Panc1 (cell line): ENCODE data around the gene SLC35F5. TPM values are rescaled to one million over a fixed set of nuclear protein-coding genes. Genes with fewer than 3 reads are reported as not detected.

ENCODE experiments used
- ATAC-seq: fragments of 200-7000 bp; cut with Tn5 transposase; 2 replicates; pipeline ENCODE4 v1.9.1; 2020; ENCODE audit warnings: mild to moderate bottlenecking, moderate library complexity
- BruUV-seq: library from RNA; stranded (reverse); fragments of 400-500 nt; replicated peaks from 2 replicates; lab custom pipeline; 2021; lab: Mats Ljungman, UMichigan
- CTCF ChIA-PET: fragments of 300-600 bp; sonication (Branson Sonifier 250); formaldehyde crosslinking; loops from one replicate; lab custom pipeline; 2022; ENCODE audit warnings: antibody characterized with exemption; lab: Charles Lee
- POLR2A ChIA-PET: fragments of 300-600 bp; sonication (Branson Sonifier 250); formaldehyde crosslinking; loops from one replicate; lab custom pipeline; 2022; ENCODE audit warnings: antibody characterized with exemption; lab: Charles Lee
- DNase-seq: peaks from one replicate; pipeline ENCODE4 v3.0.0-alpha.2; 2010; ENCODE audit warnings: low read depth, low spot score
- H3K27ac ChIP-seq: 2 replicates; pipeline ENCODE4 v1.5.1; 2011; ENCODE audit warnings: mild to moderate bottlenecking, low read length, inconsistent platforms
- H3K27me3 ChIP-seq: fragments of 200-500 bp; sonication (Bioruptor generic); 2 replicates; pipeline ENCODE4 v1.6.0; 2014; ENCODE audit warnings: low read length, inconsistent platforms; ENCODE audit not compliant: control insufficient read depth, insufficient read depth
- H3K36me3 ChIP-seq: fragments of 200-500 bp; sonication (Bioruptor generic); 2 replicates; pipeline ENCODE4 v1.5.1; 2014; ENCODE audit warnings: inconsistent platforms, mild to moderate bottlenecking, low read length, moderate library complexity; ENCODE audit not compliant: control insufficient read depth, insufficient read depth
- H3K4me1 ChIP-seq: 2 replicates; pipeline ENCODE4 v1.5.1; 2011; ENCODE audit warnings: inconsistent platforms, mild to moderate bottlenecking, low read length, moderate library complexity; ENCODE audit not compliant: control insufficient read depth, insufficient read depth
- H3K4me3 ChIP-seq, 2 experiments: 2 replicates each; pipeline ENCODE4 v1.5.1; 2011 to 2012; ENCODE audit warnings: low read depth in 2 of 2, low read length in 2 of 2, mild to moderate bottlenecking in 2 of 2, inconsistent platforms in 1 of 2, moderate library complexity in 1 of 2
- H3K9me3 ChIP-seq: fragments of 200-500 bp; sonication (Bioruptor generic); 2 replicates; pipeline ENCODE4 v1.5.1; 2014; ENCODE audit warnings: low read depth, mild to moderate bottlenecking, inconsistent platforms, low read length, moderate library complexity; ENCODE audit not compliant: control insufficient read depth, insufficient read depth
- CTCF ChIP-seq: fragments of 450-650 bp; IDR thresholded peaks from 2 replicates; pipeline ENCODE4 v1.5.1; 2017; ENCODE audit warnings: mild to moderate bottlenecking
- POLR2AphosphoS5 ChIP-seq: IDR thresholded peaks from 2 replicates; pipeline ENCODE4 v1.6.1; 2012; ENCODE audit warnings: mild to moderate bottlenecking, low read depth, low read length, moderate library complexity
- REST ChIP-seq, 2 experiments: IDR thresholded peaks; 2 replicates each; pipeline ENCODE4 v1.6.1; 2011 to 2012; ENCODE audit warnings: low read depth in 2 of 2, control low read depth in 1 of 2, low read length in 1 of 2, mild to moderate bottlenecking in 1 of 2, moderate library complexity in 1 of 2; ENCODE audit not compliant: insufficient read depth in 1 of 2
- SIN3A ChIP-seq: IDR thresholded peaks from 2 replicates; pipeline ENCODE4 v1.6.1; 2012; ENCODE audit warnings: low read depth, mild to moderate bottlenecking, low read length, moderate library complexity, borderline replicate concordance; ENCODE audit not compliant: insufficient read depth
- TCF7L2 ChIP-seq: IDR thresholded peaks from 2 replicates; pipeline ENCODE4 v1.6.1; 2011; ENCODE audit warnings: mild to moderate bottlenecking, low read depth, low read length, inconsistent platforms
- in situ Hi-C: cut with HindIII; loops from 2 replicates; pipeline ENCODE4 v1.10.0; 2016; ENCODE audit warnings: low sequenced_read_pairs, low pct_unique_long_range_greater_than_20kb
- intact Hi-C: fragments of 100-400 bp; cut with micrococcal nuclease; formaldehyde crosslinking; loops from one replicate; pipeline ENCODE4 v1.10.0; 2022; ENCODE audit not compliant: unreplicated experiment
- total RNA-seq: library from RNA; stranded (reverse); gene quantifications from one replicate; pipeline ENCODE4 v1.2.1, GENCODE V29; 2021; ENCODE audit not compliant: unreplicated experiment

SLC35F5 gene
- total RNA-seq, 1 experiment from 2014 or later = 89.8 TPM

DNA sequence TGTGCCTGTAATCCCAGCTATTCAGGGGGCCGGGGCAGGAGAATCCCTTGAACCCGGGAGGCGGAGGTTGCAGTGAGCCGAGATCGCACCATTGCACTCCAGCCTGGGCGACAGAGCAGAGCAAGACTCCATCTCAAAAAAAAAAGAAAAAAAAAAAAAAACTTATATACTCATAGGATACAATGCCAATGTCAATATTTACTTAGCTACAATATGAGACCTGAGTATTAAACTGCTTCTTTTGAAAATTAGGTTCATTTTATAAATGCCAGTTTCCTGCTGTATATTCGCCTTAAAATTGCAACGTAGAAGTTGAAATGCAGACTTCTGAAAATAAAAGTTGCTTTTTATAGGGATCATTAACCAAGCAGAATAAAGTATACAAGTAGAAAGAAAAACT is 2.3 kb downstream of the SLC35F5 start:
- peak overlapping the region in 1 of 2 experiments; percentile 85; a peak in 3 of 4 replicates for H3K4me3 ChIP-seq
- BruUV-seq = no TSS peak
- DNase-seq (no peak), ATAC-seq (no peak)
- no peaks in the 10 kb centered on the region for H3K27me3 ChIP-seq
- no peaks in the 10 kb centered on the region for H3K9me3 ChIP-seq
- CTCF ChIA-PET = no interaction called here
- H3K4me1 ChIP-seq = peaks cover 12% of the 10 kb centered on the region; the same call in 1 of the 2 replicates
- in situ Hi-C loops (no loop called here), intact Hi-C loops (loop anchor here (2.0 kb wide), 1 partner anchor 141 kb away; no protein-coding TSS in a partner anchor)
- POLR2A ChIA-PET = no interaction called here
- peak overlapping the region; percentile 89; the same call in 1 of the 2 replicates for H3K27ac ChIP-seq
- H3K36me3 ChIP-seq = peaks cover 15% of the 10 kb centered on the region
- TF ChIP-seq TCF7L2 (no peak), SIN3A (no peak), POLR2AphosphoS5 (no peak), CTCF (no peak), REST (IDR thresholded peaks at IDR 0.05; ENCODE audit: insufficient read depth in 1 of 2, low read depth in 2 of 2, low read length in 1 of 2) (no peak)

- ChIA-PET CTCF (no interaction called here), POLR2A (no interaction called here)
- no peak for TF ChIP-seq TCF7L2
- no peak for DNase-seq
- H3K36me3 ChIP-seq = peaks cover 20% of the 10 kb centered on the region; the same call in 1 of the 2 replicates
- intact Hi-C loops (no loop called here), in situ Hi-C loops (no loop called here)
- peaks cover 7% of the 10 kb centered on the region; the same call in 1 of the 2 replicates for H3K4me1 ChIP-seq
- H3K9me3 ChIP-seq = no peaks in the 10 kb centered on the region
- H3K27me3 ChIP-seq = no peaks in the 10 kb centered on the region
- no peak overlapping the region for H3K27ac ChIP-seq
- ATAC-seq = no peak
- no TSS peak for BruUV-seq
- H3K4me3 ChIP-seq = no peak overlapping the region
Observed at GRCh38 chr2:113750385-113750784, 6.1 kb downstream of the SLC35F5 start.

DNA sequence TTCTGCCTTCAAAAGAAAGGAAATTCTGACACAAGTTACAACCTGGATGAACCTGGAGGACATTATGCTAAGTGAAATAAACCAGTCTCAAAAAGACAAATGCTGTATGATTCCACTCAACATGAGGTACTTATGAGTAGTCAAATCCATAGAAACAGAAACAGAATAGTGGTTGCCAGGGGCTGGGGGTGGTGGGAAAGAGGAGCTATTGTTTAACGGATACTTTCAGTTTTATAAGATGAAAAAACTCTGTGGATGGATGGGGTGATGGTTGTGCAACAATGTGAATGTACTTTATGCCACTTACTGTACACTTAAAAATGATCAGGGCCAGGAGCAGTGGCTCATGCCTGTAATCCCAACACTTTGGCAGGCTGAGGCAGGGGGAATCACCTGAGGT is 15.4 kb downstream of the SLC35F5 start:
- intact Hi-C loops = no loop called here
- Histone ChIP-seq H3K9me3 (no peaks in the 10 kb centered on the region), H3K4me3 (no peak overlapping the region), H3K36me3 (peaks cover 38% of the 10 kb centered on the region), H3K4me1 (no peaks in the 10 kb centered on the region), H3K27ac (no peak overlapping the region), H3K27me3 (no peaks in the 10 kb centered on the region)
- TF ChIP-seq CTCF (no peak), REST (IDR thresholded peaks at IDR 0.05; ENCODE audit: insufficient read depth in 1 of 2, low read depth in 2 of 2, low read length in 1 of 2) (no peak), POLR2AphosphoS5 (no peak)
- ATAC-seq (no peak), DNase-seq (no peak)
- CTCF ChIA-PET = no interaction called here
- no TSS peak for BruUV-seq
- in situ Hi-C loops = no loop called here
- POLR2A ChIA-PET = no interaction called here
